Panc1 (cell line): ENCODE measurements around the gene B4GALNT1. TPM values are rescaled to one million over a fixed set of nuclear protein-coding genes. Genes with fewer than 3 reads are reported as not detected.

ENCODE experiments used
- ATAC-seq: fragments of 200-7000 bp; cut with Tn5 transposase; 2 replicates; pipeline ENCODE4 v1.9.1; 2020; ENCODE audit warnings: mild to moderate bottlenecking, moderate library complexity
- BruUV-seq: library from RNA; stranded (reverse); fragments of 400-500 nt; replicated peaks from 2 replicates; lab custom pipeline; 2021; lab: Mats Ljungman, UMichigan
- CTCF ChIA-PET: fragments of 300-600 bp; sonication (Branson Sonifier 250); formaldehyde crosslinking; loops from one replicate; lab custom pipeline; 2022; ENCODE audit warnings: antibody characterized with exemption; lab: Charles Lee
- POLR2A ChIA-PET: fragments of 300-600 bp; sonication (Branson Sonifier 250); formaldehyde crosslinking; loops from one replicate; lab custom pipeline; 2022; ENCODE audit warnings: antibody characterized with exemption; lab: Charles Lee
- DNase-seq: peaks from one replicate; pipeline ENCODE4 v3.0.0-alpha.2; 2010; ENCODE audit warnings: low read depth, low spot score
- H3K27ac ChIP-seq: 2 replicates; pipeline ENCODE4 v1.5.1; 2011; ENCODE audit warnings: mild to moderate bottlenecking, low read length, inconsistent platforms
- H3K27me3 ChIP-seq: fragments of 200-500 bp; sonication (Bioruptor generic); 2 replicates; pipeline ENCODE4 v1.6.0; 2014; ENCODE audit warnings: low read length, inconsistent platforms; ENCODE audit not compliant: control insufficient read depth, insufficient read depth
- H3K36me3 ChIP-seq: fragments of 200-500 bp; sonication (Bioruptor generic); 2 replicates; pipeline ENCODE4 v1.5.1; 2014; ENCODE audit warnings: inconsistent platforms, mild to moderate bottlenecking, low read length, moderate library complexity; ENCODE audit not compliant: control insufficient read depth, insufficient read depth
- H3K4me1 ChIP-seq: 2 replicates; pipeline ENCODE4 v1.5.1; 2011; ENCODE audit warnings: inconsistent platforms, mild to moderate bottlenecking, low read length, moderate library complexity; ENCODE audit not compliant: control insufficient read depth, insufficient read depth
- H3K4me3 ChIP-seq, 2 experiments: 2 replicates each; pipeline ENCODE4 v1.5.1; 2011 to 2012; ENCODE audit warnings: low read depth in 2 of 2, low read length in 2 of 2, mild to moderate bottlenecking in 2 of 2, inconsistent platforms in 1 of 2, moderate library complexity in 1 of 2
- H3K9me3 ChIP-seq: fragments of 200-500 bp; sonication (Bioruptor generic); 2 replicates; pipeline ENCODE4 v1.5.1; 2014; ENCODE audit warnings: low read depth, mild to moderate bottlenecking, inconsistent platforms, low read length, moderate library complexity; ENCODE audit not compliant: control insufficient read depth, insufficient read depth
- CTCF ChIP-seq: fragments of 450-650 bp; IDR thresholded peaks from 2 replicates; pipeline ENCODE4 v1.5.1; 2017; ENCODE audit warnings: mild to moderate bottlenecking
- POLR2AphosphoS5 ChIP-seq: IDR thresholded peaks from 2 replicates; pipeline ENCODE4 v1.6.1; 2012; ENCODE audit warnings: mild to moderate bottlenecking, low read depth, low read length, moderate library complexity
- REST ChIP-seq, 2 experiments: IDR thresholded peaks; 2 replicates each; pipeline ENCODE4 v1.6.1; 2011 to 2012; ENCODE audit warnings: low read depth in 2 of 2, control low read depth in 1 of 2, low read length in 1 of 2, mild to moderate bottlenecking in 1 of 2, moderate library complexity in 1 of 2; ENCODE audit not compliant: insufficient read depth in 1 of 2
- SIN3A ChIP-seq: IDR thresholded peaks from 2 replicates; pipeline ENCODE4 v1.6.1; 2012; ENCODE audit warnings: low read depth, mild to moderate bottlenecking, low read length, moderate library complexity, borderline replicate concordance; ENCODE audit not compliant: insufficient read depth
- TCF7L2 ChIP-seq: IDR thresholded peaks from 2 replicates; pipeline ENCODE4 v1.6.1; 2011; ENCODE audit warnings: mild to moderate bottlenecking, low read depth, low read length, inconsistent platforms
- in situ Hi-C: cut with HindIII; loops from 2 replicates; pipeline ENCODE4 v1.10.0; 2016; ENCODE audit warnings: low sequenced_read_pairs, low pct_unique_long_range_greater_than_20kb
- intact Hi-C: fragments of 100-400 bp; cut with micrococcal nuclease; formaldehyde crosslinking; loops from one replicate; pipeline ENCODE4 v1.10.0; 2022; ENCODE audit not compliant: unreplicated experiment
- total RNA-seq: library from RNA; stranded (reverse); gene quantifications from one replicate; pipeline ENCODE4 v1.2.1, GENCODE V29; 2021; ENCODE audit not compliant: unreplicated experiment

Gene B4GALNT1
- total RNA-seq, 1 experiment from 2014 or later = 48.6 TPM

- H3K4me3 ChIP-seq = peak overlapping the region; percentile 51 to 82
- peak overlapping the region; percentile 85 for H3K27ac ChIP-seq
- CTCF ChIA-PET = interaction anchor here (0.6 to 0.9 kb wide), 2 partner anchors 29 to 32 kb away, joined by 3 to 4 read pairs; partner anchors contain the start of gene B4GALNT1
- H3K27me3 ChIP-seq = no peaks in the 10 kb centered on the region
- POLR2A ChIA-PET = interaction anchor here (0.6 kb wide), 2 partner anchors 16 to 93 kb away, joined by 4 to 6 read pairs; no protein-coding TSS in a partner anchor
- no peak for TF ChIP-seq REST (IDR thresholded peaks at IDR 0.05; ENCODE audit: insufficient read depth in 1 of 2, low read depth in 2 of 2, low read length in 1 of 2)
- no peak for TF ChIP-seq SIN3A
- TF ChIP-seq CTCF = no peak
- TF ChIP-seq TCF7L2 = no peak
- TF ChIP-seq POLR2AphosphoS5 = no peak
- DNase-seq (no peak), ATAC-seq (0 out of 2 replicates have a peak, but pooled peaks have one; percentile 2)
- in situ Hi-C loops (no loop called here), intact Hi-C loops (no loop called here)
- H3K9me3 ChIP-seq = no peaks in the 10 kb centered on the region
- H3K36me3 ChIP-seq = 0 out of 2 replicates have a peak, but pooled peaks cover 3% of the 10 kb centered on the region
- BruUV-seq = no TSS peak
- H3K4me1 ChIP-seq = peaks cover 14% of the 10 kb centered on the region
These were observed 29.1 kb downstream of the B4GALNT1 start for GRCh38 chr12:57603815-57604453.

GRCh38 chr12:57603324-57603723 is 29.7 kb downstream of the B4GALNT1 start:
- Histone ChIP-seq H3K36me3 (0 out of 2 replicates have a peak, but pooled peaks cover 3% of the 10 kb centered on the region), H3K27me3 (no peaks in the 10 kb centered on the region)
- intact Hi-C loops = no loop called here

More at GRCh38 chr12:57603324-57603723, 29.7 kb downstream of the B4GALNT1 start:
- Histone ChIP-seq H3K27ac (no peak overlapping the region), H3K4me3 (no peak overlapping the region), H3K4me1 (peaks cover 14% of the 10 kb centered on the region), H3K9me3 (no peaks in the 10 kb centered on the region)
- ATAC-seq = no peak
- DNase-seq = no peak
- in situ Hi-C loops = no loop called here
- CTCF ChIA-PET = interaction anchor here (0.9 kb wide), 1 partner anchor 29 kb away, joined by 3 read pairs; the partner anchor contains the start of gene B4GALNT1
- POLR2A ChIA-PET = interaction anchor here (0.6 kb wide), 2 partner anchors 15 to 93 kb away, joined by 4 to 6 read pairs; no protein-coding TSS in a partner anchor
- BruUV-seq = no TSS peak
- TF ChIP-seq REST (IDR thresholded peaks at IDR 0.05; ENCODE audit: insufficient read depth in 1 of 2, low read depth in 2 of 2, low read length in 1 of 2) (no peak), CTCF (no peak), SIN3A (no peak), TCF7L2 (no peak), POLR2AphosphoS5 (no peak)
